GM19468 (cell line): ENCODE results near the gene CHST11.
"Not testable (repeated sequence)": the region's sequence is repeated elsewhere in the genome, so short reads cannot be mapped to it uniquely, and the experiment has no call there.

Experiments
- ATAC-seq: cut with Tn5 transposase; IDR thresholded peaks from one replicate; pipeline ENCODE4 v1.9.1; 2021; ENCODE audit warnings: mild to moderate bottlenecking, moderate library complexity, moderate number of reproducible peaks; ENCODE audit not compliant: unreplicated experiment; ENCODE audit errors: extremely low read depth

The CHST11 gene

GRCh38 chr12:104547235-104547634 is 90.5 kb downstream of the CHST11 start:
- no peak for ATAC-seq

- no peak for ATAC-seq
Measured at GRCh38 chr12:104549815-104550480, 93.2 kb downstream of the CHST11 start.

GRCh38 chr12:104551313-104551931 is 94.7 kb downstream of the CHST11 start:
- peak; percentile 44 for ATAC-seq

- ATAC-seq: no peak
Measured at GRCh38 chr12:104553421-104553820, 96.7 kb downstream of the CHST11 start.

GRCh38 chr12:104555648-104556047 is 98.9 kb downstream of the CHST11 start:
- ATAC-seq: no peak

GRCh38 chr12:104557488-104558195 is 100.9 kb downstream of the CHST11 start:
- ATAC-seq: no peak

- ATAC-seq: no peak
Measured at GRCh38 chr12:104560881-104561280, 104.1 kb downstream of the CHST11 start.

- no peak for ATAC-seq
Measured at GRCh38 chr12:104562763-104563162, 106.0 kb downstream of the CHST11 start.

- not testable (repeated sequence) for ATAC-seq
Measured at GRCh38 chr12:104564662-104565061, 107.9 kb downstream of the CHST11 start.

GRCh38 chr12:104565606-104566243 is 109.0 kb downstream of the CHST11 start:
- ATAC-seq: no peak

- no peak for ATAC-seq
Measured at GRCh38 chr12:104566244-104566993, 109.7 kb downstream of the CHST11 start.

- ATAC-seq: no peak
Measured at GRCh38 chr12:104567832-104568486, 111.2 kb downstream of the CHST11 start.

GRCh38 chr12:104568487-104568868 is 111.7 kb downstream of the CHST11 start:
- no peak for ATAC-seq

GRCh38 chr12:104568935-104569334 is 112.2 kb downstream of the CHST11 start:
- ATAC-seq: no peak

- peak; percentile 66 for ATAC-seq
Measured at GRCh38 chr12:104569346-104570173, 112.8 kb downstream of the CHST11 start.

- no peak for ATAC-seq
Measured at GRCh38 chr12:104570174-104570907, 113.6 kb downstream of the CHST11 start.

GRCh38 chr12:104571328-104571727 is 114.6 kb downstream of the CHST11 start:
- no peak for ATAC-seq

- not testable (repeated sequence) for ATAC-seq
Measured at GRCh38 chr12:104574353-104574752, 117.6 kb downstream of the CHST11 start.
